HEK293 (cell line): ENCODE results near the gene ZNF365.

Experiments used
- CTCF ChIA-PET: fragments of 350-600 bp; formaldehyde crosslinking; extraction: SDS; loops from one replicate; lab custom pipeline; 2021; ENCODE audit warnings: antibody characterized with exemption; lab: Yijun Ruan, JAX
- POLR2A ChIA-PET: fragments of 300-600 bp; formaldehyde crosslinking; extraction: SDS; loops from one replicate; lab custom pipeline; 2020; ENCODE audit warnings: antibody characterized with exemption, inconsistent platforms; lab: Yijun Ruan, JAX
- H3K27ac ChIP-seq: fragments of 200-500 bp; sonication (Bioruptor generic); 2 replicates; pipeline ENCODE4 v1.5.1; 2014; ENCODE audit warnings: low read depth, low read length, control low read depth, inconsistent platforms; ENCODE audit errors: extremely low read depth
- H3K36me3 ChIP-seq, 2 experiments: fragments of 200-500 bp in 1 of 2; sonication (Bioruptor generic) in 1 of 2; 1 replicate in 1 of 2; 2 replicates in 1 of 2; pipeline ENCODE4 v1.5.1; 2014 to 2017; ENCODE audit warnings: inconsistent platforms in 2 of 2, low read length in 2 of 2; ENCODE audit not compliant: control insufficient read depth in 2 of 2, insufficient read depth in 1 of 2
- H3K4me1 ChIP-seq: fragments of 200-500 bp; sonication (Bioruptor generic); 2 replicates; pipeline ENCODE4 v1.5.1; 2014; ENCODE audit warnings: mild to moderate bottlenecking, low read length, inconsistent platforms; ENCODE audit not compliant: control insufficient read depth, insufficient read depth
- H3K4me3 ChIP-seq: 2 replicates; pipeline ENCODE4 v1.5.1; 2011; ENCODE audit warnings: low read depth, mild to moderate bottlenecking, control low read depth, low read length, moderate library complexity
- H3K9me3 ChIP-seq: fragments of 200-500 bp; sonication (Bioruptor generic); 2 replicates; pipeline ENCODE4 v1.5.1; 2014; ENCODE audit warnings: low read depth, low read length, inconsistent platforms; ENCODE audit not compliant: control insufficient read depth, insufficient read depth
- BCL11B ChIP-seq: fragments of 450-650 bp; formaldehyde crosslinking; IDR thresholded peaks from 2 replicates; pipeline ENCODE4 v1.5.1; 2016; ENCODE audit warnings: low read depth, missing biosample characterization, missing genetic modification characterization
- FEZF1 ChIP-seq: fragments of 450-650 bp; formaldehyde crosslinking; IDR thresholded peaks from 2 replicates; pipeline ENCODE4 v1.5.1; 2016; ENCODE audit warnings: missing biosample characterization, missing genetic modification characterization
- KLF16 ChIP-seq: fragments of 450-650 bp; formaldehyde crosslinking; IDR thresholded peaks from 2 replicates; pipeline ENCODE4 v1.5.1; 2017; ENCODE audit warnings: missing biosample characterization, missing genetic modification characterization
- PRDM2 ChIP-seq: fragments of 450-650 bp; formaldehyde crosslinking; IDR thresholded peaks from 2 replicates; pipeline ENCODE4 v1.5.1; 2016; ENCODE audit warnings: missing biosample characterization, missing genetic modification characterization, borderline replicate concordance
- SALL2 ChIP-seq: fragments of 450-650 bp; formaldehyde crosslinking; IDR thresholded peaks from 2 replicates; pipeline ENCODE4 v1.5.0; 2017; ENCODE audit warnings: missing biosample characterization, mild to moderate bottlenecking, missing genetic modification characterization, borderline replicate concordance
- SCRT1 ChIP-seq: fragments of 450-650 bp; formaldehyde crosslinking; IDR thresholded peaks from 2 replicates; pipeline ENCODE4 v1.5.1; 2016; ENCODE audit warnings: missing biosample characterization, missing genetic modification characterization, borderline replicate concordance
- SP7 ChIP-seq: fragments of 450-650 bp; formaldehyde crosslinking; IDR thresholded peaks from 2 replicates; pipeline ENCODE4 v1.5.1; 2016; ENCODE audit warnings: missing biosample characterization, missing genetic modification characterization
- ZFP3 ChIP-seq: fragments of 450-650 bp; formaldehyde crosslinking; IDR thresholded peaks from 2 replicates; pipeline ENCODE4 v1.5.1; 2016; ENCODE audit warnings: low read depth, missing biosample characterization, missing genetic modification characterization
- ZNF10 ChIP-seq: fragments of 450-650 bp; formaldehyde crosslinking; IDR thresholded peaks from 2 replicates; pipeline ENCODE4 v1.5.1; 2017; ENCODE audit warnings: missing biosample characterization, missing genetic modification characterization
- ZNF114 ChIP-seq: fragments of 450-650 bp; formaldehyde crosslinking; IDR thresholded peaks from 2 replicates; pipeline ENCODE4 v1.5.0; 2017; ENCODE audit warnings: missing biosample characterization, missing genetic modification characterization
- ZNF140 ChIP-seq: fragments of 450-650 bp; formaldehyde crosslinking; IDR thresholded peaks from 2 replicates; pipeline ENCODE4 v1.5.1; 2016; ENCODE audit warnings: missing biosample characterization, missing genetic modification characterization
- ZNF148 ChIP-seq: fragments of 450-650 bp; formaldehyde crosslinking; IDR thresholded peaks from 2 replicates; pipeline ENCODE4 v1.5.0; 2017; ENCODE audit warnings: missing biosample characterization, missing genetic modification characterization, borderline replicate concordance
- ZNF157 ChIP-seq: fragments of 450-650 bp; formaldehyde crosslinking; IDR thresholded peaks from 2 replicates; pipeline ENCODE4 v1.5.1; 2016; ENCODE audit warnings: missing biosample characterization, missing genetic modification characterization
- ZNF169 ChIP-seq: fragments of 450-650 bp; formaldehyde crosslinking; IDR thresholded peaks from 2 replicates; pipeline ENCODE4 v1.5.1; 2016; ENCODE audit warnings: missing biosample characterization, missing genetic modification characterization
- ZNF211 ChIP-seq: fragments of 450-650 bp; formaldehyde crosslinking; IDR thresholded peaks from 2 replicates; pipeline ENCODE4 v1.5.1; 2016; ENCODE audit warnings: low read depth, missing biosample characterization, missing genetic modification characterization
- ZNF223 ChIP-seq: fragments of 450-650 bp; formaldehyde crosslinking; IDR thresholded peaks from 2 replicates; pipeline ENCODE4 v1.5.1; 2016; ENCODE audit warnings: missing biosample characterization, missing genetic modification characterization
- ZNF23 ChIP-seq: fragments of 450-650 bp; formaldehyde crosslinking; IDR thresholded peaks from 2 replicates; pipeline ENCODE4 v1.5.1; 2016; ENCODE audit warnings: missing biosample characterization, missing genetic modification characterization, borderline replicate concordance
- ZNF670 ChIP-seq: fragments of 450-650 bp; formaldehyde crosslinking; IDR thresholded peaks from 2 replicates; pipeline ENCODE4 v1.5.1; 2016; ENCODE audit warnings: missing biosample characterization, missing genetic modification characterization, low read depth
- TF ChIP-seq, protein P1 (sequence below): fragments of 450-650 bp; formaldehyde crosslinking; IDR thresholded peaks from 2 replicates; pipeline ENCODE4 v1.5.1; 2016; ENCODE audit warnings: missing biosample characterization, missing genetic modification characterization
- TF ChIP-seq, protein P2 (sequence below): fragments of 450-650 bp; formaldehyde crosslinking; conservative IDR thresholded peaks from 2 replicates; pipeline ENCODE4 v1.5.1; 2016; ENCODE audit warnings: low read depth, missing biosample characterization, missing genetic modification characterization

Gene ZNF365

GRCh38 chr10:62326176-62326575 is 48.0 kb upstream of the ZNF365 start:
- no peak overlapping the region for H3K4me3 ChIP-seq
- CTCF ChIA-PET = interaction anchor here (0.6 kb wide), 1 partner anchor 70 kb away, joined by 4 read pairs; no protein-coding TSS in a partner anchor
- H3K27ac ChIP-seq = no peak overlapping the region
- no peaks in the 10 kb centered on the region for H3K4me1 ChIP-seq
- no peak for TF ChIP-seq KLF16
- TF ChIP-seq SALL2 = no peak
- TF ChIP-seq ZNF23 (tag by site-specific recombination) = no peak
- TF ChIP-seq FEZF1 (tag by site-specific recombination) = no peak
- no peak for TF ChIP-seq ZNF114
- no peak for TF ChIP-seq ZNF169 (tag by site-specific recombination)
- TF ChIP-seq ZNF148 (tag by site-specific recombination) = no peak
- TF ChIP-seq SCRT1 (tag by site-specific recombination) = no peak
- TF ChIP-seq SP7 (tag by site-specific recombination) = no peak
- TF ChIP-seq ZFP3 (tag by site-specific recombination) = no peak
- no peak for TF ChIP-seq BCL11B (tag by site-specific recombination)
- no peak for TF ChIP-seq ZNF670 (tag by site-specific recombination)
- TF ChIP-seq ZNF157 (tag by site-specific recombination) = no peak
- TF ChIP-seq ZNF140 (tag by site-specific recombination) = no peak
- TF ChIP-seq PRDM2 (tag by site-specific recombination) = no peak
- TF ChIP-seq, protein P1, sequence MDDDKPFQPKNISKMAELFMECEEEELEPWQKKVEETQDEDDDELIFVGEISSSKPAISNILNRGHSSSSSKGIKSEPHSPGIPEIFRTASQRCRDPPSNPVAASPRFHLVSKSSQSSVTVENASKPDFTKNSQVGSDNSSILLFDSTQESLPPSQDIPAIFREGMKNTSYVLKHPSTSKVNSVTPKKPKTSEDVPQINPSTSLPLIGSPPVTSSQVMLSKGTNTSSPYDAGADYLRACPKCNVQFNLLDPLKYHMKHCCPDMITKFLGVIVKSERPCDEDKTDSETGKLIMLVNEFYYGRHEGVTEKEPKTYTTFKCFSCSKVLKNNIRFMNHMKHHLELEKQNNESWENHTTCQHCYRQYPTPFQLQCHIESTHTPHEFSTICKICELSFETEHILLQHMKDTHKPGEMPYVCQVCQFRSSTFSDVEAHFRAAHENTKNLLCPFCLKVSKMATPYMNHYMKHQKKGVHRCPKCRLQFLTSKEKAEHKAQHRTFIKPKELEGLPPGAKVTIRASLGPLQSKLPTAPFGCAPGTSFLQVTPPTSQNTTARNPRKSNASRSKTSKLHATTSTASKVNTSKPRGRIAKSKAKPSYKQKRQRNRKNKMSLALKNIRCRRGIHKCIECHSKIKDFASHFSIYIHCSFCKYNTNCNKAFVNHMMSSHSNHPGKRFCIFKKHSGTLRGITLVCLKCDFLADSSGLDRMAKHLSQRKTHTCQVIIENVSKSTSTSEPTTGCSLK = no peak
- TF ChIP-seq ZNF211 = no peak
- TF ChIP-seq ZNF10 = no peak
- TF ChIP-seq, protein P2, sequence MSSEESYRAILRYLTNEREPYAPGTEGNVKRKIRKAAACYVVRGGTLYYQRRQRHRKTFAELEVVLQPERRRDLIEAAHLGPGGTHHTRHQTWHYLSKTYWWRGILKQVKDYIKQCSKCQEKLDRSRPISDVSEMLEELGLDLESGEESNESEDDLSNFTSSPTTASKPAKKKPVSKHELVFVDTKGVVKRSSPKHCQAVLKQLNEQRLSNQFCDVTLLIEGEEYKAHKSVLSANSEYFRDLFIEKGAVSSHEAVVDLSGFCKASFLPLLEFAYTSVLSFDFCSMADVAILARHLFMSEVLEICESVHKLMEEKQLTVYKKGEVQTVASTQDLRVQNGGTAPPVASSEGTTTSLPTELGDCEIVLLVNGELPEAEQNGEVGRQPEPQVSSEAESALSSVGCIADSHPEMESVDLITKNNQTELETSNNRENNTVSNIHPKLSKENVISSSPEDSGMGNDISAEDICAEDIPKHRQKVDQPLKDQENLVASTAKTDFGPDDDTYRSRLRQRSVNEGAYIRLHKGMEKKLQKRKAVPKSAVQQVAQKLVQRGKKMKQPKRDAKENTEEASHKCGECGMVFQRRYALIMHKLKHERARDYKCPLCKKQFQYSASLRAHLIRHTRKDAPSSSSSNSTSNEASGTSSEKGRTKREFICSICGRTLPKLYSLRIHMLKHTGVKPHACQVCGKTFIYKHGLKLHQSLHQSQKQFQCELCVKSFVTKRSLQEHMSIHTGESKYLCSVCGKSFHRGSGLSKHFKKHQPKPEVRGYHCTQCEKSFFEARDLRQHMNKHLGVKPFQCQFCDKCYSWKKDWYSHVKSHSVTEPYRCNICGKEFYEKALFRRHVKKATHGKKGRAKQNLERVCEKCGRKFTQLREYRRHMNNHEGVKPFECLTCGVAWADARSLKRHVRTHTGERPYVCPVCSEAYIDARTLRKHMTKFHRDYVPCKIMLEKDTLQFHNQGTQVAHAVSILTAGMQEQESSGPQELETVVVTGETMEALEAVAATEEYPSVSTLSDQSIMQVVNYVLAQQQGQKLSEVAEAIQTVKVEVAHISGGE (tag by site-specific recombination) = no peak
- no peak for TF ChIP-seq ZNF223 (tag by site-specific recombination)
- POLR2A ChIA-PET = no interaction called here
- no peaks in the 10 kb centered on the region for H3K9me3 ChIP-seq
- H3K36me3 ChIP-seq = no peaks in the 10 kb centered on the region
